ENCODE results near the gene STEAP1. TPM values are rescaled to one million over a fixed set of nuclear protein-coding genes. Genes with fewer than 3 reads are reported as not detected.
"Not testable (repeated sequence)": the region's sequence is repeated elsewhere in the genome, so short reads cannot be mapped to it uniquely, and the experiment has no call there.

The STEAP1 gene
- 39.1 and 45.4 TPM in 2 replicates for total RNA-seq

DNA sequence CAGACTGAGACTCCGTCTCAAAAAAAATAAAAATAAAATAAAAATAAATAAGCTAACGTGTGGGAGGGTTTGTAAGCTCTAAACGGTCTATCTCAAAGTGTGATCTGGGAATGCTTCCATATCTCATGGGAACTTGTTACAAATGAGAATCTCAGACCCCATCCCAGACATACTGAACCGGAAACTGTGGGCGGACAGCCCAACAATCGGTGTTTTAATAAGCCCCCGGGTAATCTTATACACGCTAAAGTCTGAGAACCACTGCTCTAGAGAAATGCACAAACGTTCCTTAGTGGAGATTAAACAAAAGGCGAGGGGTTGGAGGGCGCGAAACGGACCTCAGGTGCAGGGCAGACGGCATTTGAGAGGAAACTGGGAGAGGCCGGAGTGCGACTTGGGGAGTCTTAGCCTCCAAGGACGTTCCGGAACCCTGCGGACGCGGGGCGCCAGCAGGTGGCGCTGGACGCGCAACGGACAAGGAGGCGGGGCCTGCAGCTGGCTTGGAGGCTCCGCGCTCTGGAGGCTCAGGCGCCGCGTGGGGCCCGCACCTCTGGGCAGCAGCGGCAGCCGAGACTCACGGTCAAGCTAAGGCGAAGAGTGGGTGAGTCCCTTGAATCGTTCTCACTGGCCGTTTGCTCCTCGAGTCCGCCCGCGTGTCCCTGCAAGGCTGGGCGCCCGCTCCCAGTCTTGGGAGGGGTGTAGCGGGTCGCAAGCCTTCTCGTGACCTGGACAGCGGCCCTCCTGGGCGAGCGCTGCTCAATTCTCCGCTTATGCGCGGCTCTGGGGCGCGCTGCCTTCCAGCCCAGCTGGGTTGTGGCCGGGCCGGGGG, at the start of gene STEAP1:
Gene STEAP1 (plus strand): TSS at position 527 of the 829 bp plus-strand sequence. CDS start 5,320 bp downstream, outside the sequence.
- Histone ChIP-seq H2AFZ (ENCODE audit: low read length) (peak within 1 kb of the TSS; percentile 96), H3K4me2 (ENCODE audit: insufficient read depth, low read length) (peak within 1 kb of the TSS; percentile 87), H3K4me3 (ENCODE audit: insufficient read depth, low read length) (peak within 1 kb of the TSS; percentile 87), H3K4me1 (ENCODE audit: insufficient read depth, low read length) (peaks cover 28% of the 10 kb centered on the region), H3K27ac (ENCODE audit: low read depth, low read length) (peak within 1 kb of the TSS; percentile 85), H3K79me2 (ENCODE audit: insufficient read depth, low read length) (peaks cover 24% of the 10 kb centered on the region)
- TF ChIP-seq, protein P1, sequence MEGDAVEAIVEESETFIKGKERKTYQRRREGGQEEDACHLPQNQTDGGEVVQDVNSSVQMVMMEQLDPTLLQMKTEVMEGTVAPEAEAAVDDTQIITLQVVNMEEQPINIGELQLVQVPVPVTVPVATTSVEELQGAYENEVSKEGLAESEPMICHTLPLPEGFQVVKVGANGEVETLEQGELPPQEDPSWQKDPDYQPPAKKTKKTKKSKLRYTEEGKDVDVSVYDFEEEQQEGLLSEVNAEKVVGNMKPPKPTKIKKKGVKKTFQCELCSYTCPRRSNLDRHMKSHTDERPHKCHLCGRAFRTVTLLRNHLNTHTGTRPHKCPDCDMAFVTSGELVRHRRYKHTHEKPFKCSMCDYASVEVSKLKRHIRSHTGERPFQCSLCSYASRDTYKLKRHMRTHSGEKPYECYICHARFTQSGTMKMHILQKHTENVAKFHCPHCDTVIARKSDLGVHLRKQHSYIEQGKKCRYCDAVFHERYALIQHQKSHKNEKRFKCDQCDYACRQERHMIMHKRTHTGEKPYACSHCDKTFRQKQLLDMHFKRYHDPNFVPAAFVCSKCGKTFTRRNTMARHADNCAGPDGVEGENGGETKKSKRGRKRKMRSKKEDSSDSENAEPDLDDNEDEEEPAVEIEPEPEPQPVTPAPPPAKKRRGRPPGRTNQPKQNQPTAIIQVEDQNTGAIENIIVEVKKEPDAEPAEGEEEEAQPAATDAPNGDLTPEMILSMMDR (IDR thresholded peaks at IDR 0.05; ENCODE audit: extremely low read depth, low read depth, low read length) = peak; percentile 75
- H3K9me3 ChIP-seq (ENCODE audit: low read depth, low read length); H4K20me1 ChIP-seq (ENCODE audit: insufficient read depth, low read length); H3K36me3 ChIP-seq (ENCODE audit: insufficient read depth, low read length); H3K27me3 ChIP-seq (ENCODE audit: insufficient read depth, low read length): not testable (repeated sequence)
- peak; percentile 77 for DNase-seq (ENCODE audit: insufficient read length, low spot score, missing footprints)

DNA sequence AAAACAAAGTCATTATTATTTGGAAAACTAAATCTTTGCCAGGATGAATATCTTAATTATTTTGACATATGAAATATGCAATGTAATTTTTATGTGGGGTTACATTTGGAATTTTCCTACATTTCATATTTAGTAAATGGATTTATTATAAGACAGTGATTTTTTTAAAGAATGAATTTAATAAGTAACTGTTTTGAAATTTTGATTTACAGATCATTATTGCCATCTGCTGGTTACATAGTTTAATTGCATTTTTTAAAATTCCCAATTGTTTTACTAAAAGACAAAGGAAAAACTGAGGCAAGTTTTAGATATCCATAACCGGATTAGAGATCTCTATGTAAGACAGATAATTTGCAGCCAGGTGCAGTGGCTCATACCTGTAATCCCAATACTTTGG, 39.3 kb upstream of the STEAP1 start:
- H3K27me3 ChIP-seq (ENCODE audit: insufficient read depth, low read length) = peaks cover 15% of the 10 kb centered on the region
- H2AFZ ChIP-seq (ENCODE audit: low read length); H3K9me3 ChIP-seq (ENCODE audit: low read depth, low read length); H3K27ac ChIP-seq (ENCODE audit: low read depth, low read length); H4K20me1 ChIP-seq (ENCODE audit: insufficient read depth, low read length); H3K4me2 ChIP-seq (ENCODE audit: insufficient read depth, low read length); H3K79me2 ChIP-seq (ENCODE audit: insufficient read depth, low read length); DNase-seq (ENCODE audit: insufficient read length, low spot score, missing footprints); H3K4me1 ChIP-seq (ENCODE audit: insufficient read depth, low read length); H3K4me3 ChIP-seq (ENCODE audit: insufficient read depth, low read length); H3K36me3 ChIP-seq (ENCODE audit: insufficient read depth, low read length): not testable (repeated sequence)

DNA sequence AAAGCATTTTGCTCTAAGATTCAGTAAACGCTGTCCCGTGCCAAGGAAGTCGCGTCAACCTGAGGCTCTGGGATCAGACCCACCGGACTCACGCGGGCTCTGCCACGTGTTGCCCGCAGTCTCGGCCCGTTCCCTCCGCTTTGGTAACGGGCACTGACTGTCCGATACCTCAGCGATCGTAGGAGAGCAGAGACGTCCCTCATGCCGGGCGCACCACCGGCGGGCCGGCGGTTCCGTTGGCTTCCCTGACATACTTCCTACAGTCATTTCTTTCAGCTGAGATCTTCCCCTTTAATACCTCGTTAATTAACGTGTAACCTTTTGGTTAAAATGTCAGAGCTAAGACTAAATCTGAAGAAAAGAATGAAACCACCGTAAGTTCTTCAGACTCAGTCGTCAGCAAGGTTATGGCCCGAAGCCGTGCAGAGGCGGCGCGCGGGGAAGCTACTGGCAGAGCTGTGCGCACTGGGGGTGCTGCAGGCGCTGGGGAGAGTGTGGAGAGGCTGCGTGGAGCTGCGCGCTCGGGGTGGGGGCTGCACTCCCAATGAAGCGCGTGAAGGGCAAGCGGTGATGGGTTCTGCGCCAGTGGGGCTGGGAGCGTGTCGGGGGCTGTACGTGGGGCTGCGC, 35.6 kb upstream of the STEAP1 start:
- H3K4me2 ChIP-seq (ENCODE audit: insufficient read depth, low read length) = peak overlapping the region; percentile 72
- not testable (repeated sequence) for H3K27ac ChIP-seq (ENCODE audit: low read depth, low read length); H3K79me2 ChIP-seq (ENCODE audit: insufficient read depth, low read length); H3K9me3 ChIP-seq (ENCODE audit: low read depth, low read length); H3K4me1 ChIP-seq (ENCODE audit: insufficient read depth, low read length); H4K20me1 ChIP-seq (ENCODE audit: insufficient read depth, low read length); H3K36me3 ChIP-seq (ENCODE audit: insufficient read depth, low read length)
- peak; percentile 15 for DNase-seq (ENCODE audit: insufficient read length, low spot score, missing footprints)
- peak overlapping the region; percentile 53 for H3K4me3 ChIP-seq (ENCODE audit: insufficient read depth, low read length)
- H2AFZ ChIP-seq (ENCODE audit: low read length) = peak overlapping the region; percentile 41
- H3K27me3 ChIP-seq (ENCODE audit: insufficient read depth, low read length) = peaks cover 18% of the 10 kb centered on the region

DNA sequence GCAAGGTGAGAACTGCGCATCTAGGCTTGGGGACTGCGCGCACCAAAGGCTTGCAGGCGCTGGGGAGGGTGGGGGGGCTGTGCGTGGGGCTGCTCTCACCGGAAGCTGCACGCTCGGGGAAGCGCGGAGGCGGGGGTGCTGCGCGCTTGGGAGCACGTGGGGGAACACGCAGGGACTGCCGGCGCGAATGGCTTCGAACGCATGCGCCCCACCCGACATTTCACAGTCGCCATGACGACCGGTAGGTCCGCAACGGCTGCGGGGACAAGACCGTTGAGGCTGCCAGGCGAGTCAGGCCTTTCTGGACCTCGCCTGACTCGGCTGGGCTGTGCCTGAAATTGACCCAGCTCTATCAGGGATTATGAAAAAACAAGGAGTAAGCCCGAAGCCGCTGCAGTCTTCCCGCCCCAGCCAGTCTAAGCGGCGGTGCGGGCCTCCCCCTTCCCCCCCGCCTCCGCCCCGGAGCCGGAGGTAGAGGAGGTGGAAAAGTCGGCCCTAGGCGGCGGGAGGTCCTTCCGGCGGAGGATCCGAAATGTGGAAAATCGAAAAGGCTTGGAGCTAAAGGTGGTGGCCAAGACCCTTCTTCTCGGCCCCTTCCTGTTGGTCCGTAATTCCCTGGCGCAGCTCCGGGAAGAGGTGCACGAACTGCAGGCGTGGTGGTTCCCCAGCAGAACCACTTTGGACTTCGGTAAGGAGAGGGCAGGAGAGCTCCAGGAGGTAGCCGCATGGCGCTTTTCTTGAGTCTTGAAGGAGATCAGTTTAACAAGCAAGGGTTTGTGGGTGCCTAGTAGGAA, 34.9 kb upstream of the STEAP1 start:
- H3K79me2 ChIP-seq (ENCODE audit: insufficient read depth, low read length) = no peaks in the 10 kb centered on the region
- TF ChIP-seq, protein P1 (IDR thresholded peaks at IDR 0.05; ENCODE audit: extremely low read depth, low read depth, low read length) = no peak
- H4K20me1 ChIP-seq (ENCODE audit: insufficient read depth, low read length) = no peaks in the 10 kb centered on the region
- peaks cover 18% of the 10 kb centered on the region for H3K27me3 ChIP-seq (ENCODE audit: insufficient read depth, low read length)
- no peak overlapping the region for H3K27ac ChIP-seq (ENCODE audit: low read depth, low read length)
- no peaks in the 10 kb centered on the region for H3K9me3 ChIP-seq (ENCODE audit: low read depth, low read length)
- H3K4me2 ChIP-seq (ENCODE audit: insufficient read depth, low read length) = peak overlapping the region; percentile 72
- no peaks in the 10 kb centered on the region for H3K36me3 ChIP-seq (ENCODE audit: insufficient read depth, low read length)
- H3K4me1 ChIP-seq (ENCODE audit: insufficient read depth, low read length) = no peaks in the 10 kb centered on the region
- H3K4me3 ChIP-seq (ENCODE audit: insufficient read depth, low read length) = peak overlapping the region; percentile 37
- no peak for DNase-seq (ENCODE audit: insufficient read length, low spot score, missing footprints)
- H2AFZ ChIP-seq (ENCODE audit: low read length) = peak overlapping the region; percentile 47

DNA sequence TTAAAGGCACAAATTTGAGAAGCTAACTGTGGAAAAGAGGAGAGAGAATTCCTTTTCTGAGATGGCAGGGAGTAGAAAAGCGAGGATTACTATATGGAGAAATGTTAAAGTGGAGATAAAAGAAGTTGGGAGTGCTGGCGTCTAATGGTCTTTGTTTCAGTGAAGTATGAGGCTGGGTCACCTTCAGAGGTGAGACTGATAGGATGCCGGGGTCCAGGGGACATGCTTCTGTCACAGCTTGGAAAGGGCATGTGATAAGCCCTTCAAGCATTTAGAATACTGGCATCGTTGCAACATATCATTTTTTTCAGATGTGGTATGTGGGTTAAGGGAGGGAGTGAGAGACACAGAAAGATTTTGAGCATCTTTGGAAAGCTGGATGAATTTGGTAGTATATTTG, 34.1 kb upstream of the STEAP1 start:
- not testable (repeated sequence) for H3K4me3 ChIP-seq (ENCODE audit: insufficient read depth, low read length); H4K20me1 ChIP-seq (ENCODE audit: insufficient read depth, low read length); H3K4me2 ChIP-seq (ENCODE audit: insufficient read depth, low read length); DNase-seq (ENCODE audit: insufficient read length, low spot score, missing footprints); H3K4me1 ChIP-seq (ENCODE audit: insufficient read depth, low read length); H3K27ac ChIP-seq (ENCODE audit: low read depth, low read length); H3K9me3 ChIP-seq (ENCODE audit: low read depth, low read length); H3K79me2 ChIP-seq (ENCODE audit: insufficient read depth, low read length); H2AFZ ChIP-seq (ENCODE audit: low read length); H3K36me3 ChIP-seq (ENCODE audit: insufficient read depth, low read length)
- H3K27me3 ChIP-seq (ENCODE audit: insufficient read depth, low read length) = peaks cover 18% of the 10 kb centered on the region

DNA sequence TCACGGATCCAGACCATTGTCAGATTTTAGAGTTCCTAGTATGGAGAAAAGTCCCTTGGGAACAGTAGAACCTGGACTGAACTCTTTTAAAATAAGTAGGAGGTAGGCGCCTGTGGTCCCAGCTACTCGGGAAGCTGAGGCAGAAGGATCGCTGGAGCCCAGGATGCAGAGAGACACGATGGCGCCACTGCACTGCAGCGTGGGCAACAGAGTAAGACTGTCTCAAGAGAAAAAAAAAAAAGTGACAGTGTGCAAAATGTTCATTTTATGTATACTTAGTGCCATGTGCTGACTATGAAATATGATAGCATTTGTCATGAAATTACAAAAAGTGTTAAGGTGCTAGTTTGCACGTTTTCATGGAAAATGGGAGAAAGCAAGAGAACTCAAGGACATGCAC, 22.5 kb upstream of the STEAP1 start:
- DNase-seq (ENCODE audit: insufficient read length, low spot score, missing footprints); H3K27me3 ChIP-seq (ENCODE audit: insufficient read depth, low read length); H4K20me1 ChIP-seq (ENCODE audit: insufficient read depth, low read length); H3K9me3 ChIP-seq (ENCODE audit: low read depth, low read length); H3K27ac ChIP-seq (ENCODE audit: low read depth, low read length); H3K79me2 ChIP-seq (ENCODE audit: insufficient read depth, low read length); H3K4me3 ChIP-seq (ENCODE audit: insufficient read depth, low read length); H2AFZ ChIP-seq (ENCODE audit: low read length); H3K36me3 ChIP-seq (ENCODE audit: insufficient read depth, low read length); H3K4me2 ChIP-seq (ENCODE audit: insufficient read depth, low read length); H3K4me1 ChIP-seq (ENCODE audit: insufficient read depth, low read length): not testable (repeated sequence)

Data from osteoblast (primary cell).